Measurements from ENCODE around the gene ZNF740.
A peak's percentile ranks its signal among the peaks of the same experiment; 100 is the strongest.

The ZNF740 gene

GRCh38 chr12:53214221-53214620 lies 33.7 kb downstream of the ZNF740 start:
- no peak for DNase-seq (ENCODE audit: low read depth in 2 of 2)

DNA sequence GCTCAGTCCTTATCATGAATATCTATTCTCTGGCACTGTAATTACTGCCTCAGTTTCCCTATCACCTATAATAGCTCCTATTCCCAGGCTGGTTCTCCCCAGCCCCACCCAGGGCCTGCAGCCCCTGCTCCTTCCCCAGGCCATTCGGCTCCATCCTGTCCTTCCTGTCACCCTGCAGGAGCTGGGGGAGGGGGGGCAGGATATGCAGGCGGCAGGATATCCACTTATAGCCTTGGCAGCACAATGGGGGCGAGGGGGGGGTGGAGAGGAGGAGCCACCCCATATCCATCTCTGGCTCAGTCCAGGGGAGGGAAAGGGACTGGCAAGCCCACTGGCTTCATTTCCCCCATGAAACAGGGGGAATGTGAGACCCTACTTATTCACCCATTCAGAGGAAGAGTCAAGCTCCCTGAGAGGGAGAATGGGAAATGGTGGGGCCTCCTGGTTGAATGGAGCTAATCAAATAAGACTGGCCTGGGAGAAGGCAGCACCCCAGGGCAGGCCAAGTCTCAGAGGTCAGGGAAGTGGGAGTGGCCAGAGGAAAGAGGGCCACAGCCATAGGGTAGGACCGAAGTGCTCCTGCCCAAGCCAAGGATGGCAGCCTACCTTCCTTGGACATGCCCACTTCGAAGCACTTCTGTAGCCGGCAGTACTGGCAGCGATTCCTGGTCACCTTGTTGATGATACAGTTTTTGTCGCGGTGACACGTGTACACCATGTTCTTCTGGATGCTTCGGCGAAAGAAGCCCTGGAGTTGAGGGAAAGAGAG lies 34.3 kb downstream of the ZNF740 start:
- DNase-seq (ENCODE audit: low read depth in 2 of 2) = no peak

DNA sequence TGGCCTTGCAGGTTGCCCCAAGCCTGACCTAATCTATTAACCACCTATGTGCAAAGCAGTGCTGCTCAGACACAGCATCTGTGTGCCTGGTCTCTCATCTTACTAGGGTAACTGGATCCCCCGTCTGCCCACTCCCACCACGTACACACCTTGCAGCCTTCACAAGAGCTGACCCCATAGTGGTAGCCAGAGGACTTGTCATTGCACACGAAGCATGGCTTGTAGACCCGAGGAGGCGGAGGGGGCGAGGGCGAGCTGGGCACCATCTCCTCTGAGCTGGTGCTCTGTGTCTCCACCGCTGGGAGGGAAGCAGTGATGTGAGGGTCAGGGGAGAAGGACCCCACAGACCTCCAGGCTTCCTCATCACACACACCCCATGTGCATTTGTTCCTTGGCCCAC lies 35.0 kb downstream of the ZNF740 start:
- no peak for DNase-seq (ENCODE audit: low read depth in 2 of 2)

DNA sequence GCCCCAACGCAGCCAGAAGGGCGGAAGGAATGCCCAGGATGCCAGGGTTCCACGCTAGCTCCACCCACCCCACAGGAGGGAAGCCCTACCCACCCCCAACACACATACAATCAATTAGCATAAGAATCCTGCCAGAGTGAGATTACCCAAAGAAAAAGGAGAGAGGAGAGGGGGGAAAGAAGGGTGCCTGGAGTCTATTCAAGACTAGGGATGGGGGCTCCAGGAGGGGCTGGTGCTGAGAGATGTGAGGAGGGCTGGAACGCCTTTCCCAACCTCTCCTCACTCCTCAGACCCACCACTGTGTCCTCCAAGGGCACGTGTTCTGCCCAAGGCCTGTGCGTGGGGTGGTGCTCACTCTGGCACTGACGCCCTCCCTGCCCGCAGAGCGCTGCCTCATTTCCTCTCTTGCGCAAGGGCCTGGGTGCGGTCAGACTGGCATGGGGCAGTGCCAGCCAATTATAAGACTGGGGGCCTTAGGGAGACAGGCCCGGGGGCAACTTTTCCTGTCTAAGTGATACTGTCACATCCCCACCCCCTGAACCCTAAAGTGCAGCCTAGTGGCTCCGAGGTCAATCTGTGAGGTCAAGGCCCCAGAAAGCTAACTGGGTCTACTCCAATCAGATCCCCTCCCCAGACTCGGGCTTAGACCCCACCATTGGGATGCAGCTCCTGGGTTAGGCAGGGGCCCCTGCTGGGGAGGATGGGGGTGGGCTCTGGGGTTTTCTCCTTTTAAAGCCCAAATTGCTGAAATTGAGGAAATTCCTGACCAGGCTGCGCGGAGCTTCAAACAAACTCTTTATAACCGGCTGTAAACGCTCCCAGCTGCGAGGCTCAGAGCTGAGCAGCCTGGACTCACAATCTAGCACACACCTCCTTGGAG lies 36.8 kb downstream of the ZNF740 start:
- DNase-seq (ENCODE audit: low read depth in 2 of 2) = no peak

DNA sequence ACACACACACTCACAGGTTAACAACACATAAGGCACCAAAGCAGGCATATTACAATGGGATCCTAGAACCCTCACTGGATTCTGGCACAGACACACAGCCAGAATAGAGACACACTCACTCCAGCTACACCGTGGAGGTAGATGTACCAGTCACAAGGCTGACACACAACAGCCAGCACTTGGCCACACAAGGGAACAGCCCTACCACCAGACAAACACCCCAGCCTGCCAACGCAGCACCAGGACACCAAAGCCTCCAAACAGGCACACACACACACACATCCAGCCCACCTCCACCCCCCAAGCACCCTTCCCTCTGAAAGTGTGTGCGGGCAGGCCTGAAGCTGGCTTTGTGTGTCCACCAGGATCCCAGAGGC lies 37.4 kb downstream of the ZNF740 start:
- DNase-seq (ENCODE audit: low read depth in 2 of 2) = no peak

DNA sequence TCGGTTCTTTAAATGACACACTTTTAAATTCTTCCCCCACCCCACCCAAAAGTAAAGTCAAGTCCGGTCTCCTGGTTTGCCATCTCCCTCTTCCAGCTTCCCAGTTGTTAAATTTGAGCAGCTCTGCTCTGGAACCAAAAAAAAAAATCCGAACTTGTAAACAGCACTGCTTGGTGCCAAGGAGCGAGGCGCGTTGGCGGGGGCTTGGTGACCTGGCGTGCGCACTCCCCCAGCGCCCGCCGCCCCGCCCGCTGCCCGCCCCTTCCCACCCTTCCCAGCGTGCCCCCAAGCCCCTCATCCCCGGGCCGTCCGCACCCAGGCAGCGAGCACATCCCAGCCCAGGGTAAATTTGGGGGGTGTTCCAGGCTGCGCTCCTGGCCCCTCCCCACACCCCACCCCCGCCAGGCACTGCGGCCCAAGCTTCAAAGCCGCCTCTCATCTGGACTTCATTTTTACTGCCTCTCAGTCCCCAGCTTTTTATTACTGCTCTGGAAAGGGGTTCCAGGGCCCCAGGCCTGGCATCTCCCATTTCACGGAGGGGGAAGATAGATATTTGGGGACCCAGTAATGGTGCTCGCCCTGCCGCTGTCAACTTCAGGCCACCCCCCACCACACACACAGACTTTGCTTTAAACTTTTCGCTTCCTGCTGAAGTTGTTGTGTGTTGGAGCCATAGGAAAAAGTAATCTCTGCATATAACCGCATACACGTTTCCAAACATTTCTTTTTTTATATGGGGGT lies 38.2 kb downstream of the ZNF740 start:
- DNase-seq (ENCODE audit: low read depth in 2 of 2) = no peak

DNA sequence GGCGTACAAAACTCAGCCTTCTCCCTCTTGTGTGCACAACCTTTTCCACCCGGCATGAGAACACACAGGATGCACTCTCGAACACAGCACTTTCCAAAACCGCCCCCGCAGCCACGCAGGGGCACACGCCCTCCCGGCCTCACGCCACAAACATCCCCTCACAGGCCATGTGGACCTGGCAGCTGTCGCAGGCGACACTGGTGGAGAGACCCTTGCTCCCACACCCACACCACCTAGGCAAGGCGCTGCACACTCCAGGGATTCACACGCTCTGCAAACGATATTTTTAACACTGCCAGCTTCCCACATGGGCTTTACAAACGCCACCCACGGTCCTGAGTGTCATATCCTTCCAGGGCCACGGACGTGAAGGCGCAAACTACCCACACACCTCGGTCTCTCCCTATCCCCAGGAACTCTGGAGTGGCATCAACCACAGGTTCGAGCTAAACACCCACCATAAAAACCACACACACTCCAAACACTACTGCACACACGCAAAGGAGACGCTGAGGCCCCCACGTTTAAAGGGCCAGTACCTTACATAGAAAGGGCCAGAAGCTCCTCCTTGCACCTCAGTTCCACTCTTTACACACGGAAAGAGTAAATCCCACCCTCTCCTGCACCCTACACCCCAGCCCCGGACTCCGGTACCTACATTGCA lies 38.9 kb downstream of the ZNF740 start:
- DNase-seq (ENCODE audit: low read depth in 2 of 2) = peak; percentile 53 to 62

GRCh38 chr12:53219956-53220693 lies 39.6 kb downstream of the ZNF740 start:
- peak; percentile 53 to 60 for DNase-seq (ENCODE audit: low read depth in 2 of 2)

DNA sequence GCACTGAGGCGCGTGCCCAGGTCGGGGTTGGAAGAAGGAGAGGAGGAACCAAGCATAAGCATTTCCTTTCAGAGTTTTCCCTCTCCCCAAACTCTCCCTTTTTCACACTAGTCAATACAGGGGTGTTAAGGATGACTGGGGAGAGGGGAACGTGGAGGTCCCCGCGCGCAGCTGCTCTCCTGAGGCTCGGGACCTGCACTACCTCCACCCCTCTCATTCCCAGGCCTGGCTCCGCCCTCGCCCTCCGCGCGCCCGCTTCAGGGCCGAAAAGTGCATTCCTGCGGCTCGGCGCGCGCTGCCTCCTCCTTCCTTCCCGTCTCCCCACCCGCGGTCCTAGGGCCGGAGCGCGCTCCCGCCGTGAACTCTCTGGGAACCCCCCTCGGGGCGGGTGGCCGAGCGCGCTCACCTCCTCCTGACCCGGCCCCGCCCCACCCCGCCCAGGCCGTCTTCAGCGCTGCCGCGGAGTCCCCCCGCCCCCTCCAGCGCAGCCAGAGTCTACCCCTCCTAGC lies 40.2 kb downstream of the ZNF740 start:
- DNase-seq (ENCODE audit: low read depth in 2 of 2) = peak; percentile 61 to 76

GRCh38 chr12:53221203-53222080 lies 40.9 kb downstream of the ZNF740 start:
- DNase-seq (ENCODE audit: low read depth in 2 of 2) = no peak

- DNase-seq (ENCODE audit: low read depth in 2 of 2) = no peak
Measured at GRCh38 chr12:53222170-53222721, 41.7 kb downstream of the ZNF740 start.

GRCh38 chr12:53222806-53223261 lies 42.3 kb downstream of the ZNF740 start:
- no peak for DNase-seq (ENCODE audit: low read depth in 2 of 2)

DNA sequence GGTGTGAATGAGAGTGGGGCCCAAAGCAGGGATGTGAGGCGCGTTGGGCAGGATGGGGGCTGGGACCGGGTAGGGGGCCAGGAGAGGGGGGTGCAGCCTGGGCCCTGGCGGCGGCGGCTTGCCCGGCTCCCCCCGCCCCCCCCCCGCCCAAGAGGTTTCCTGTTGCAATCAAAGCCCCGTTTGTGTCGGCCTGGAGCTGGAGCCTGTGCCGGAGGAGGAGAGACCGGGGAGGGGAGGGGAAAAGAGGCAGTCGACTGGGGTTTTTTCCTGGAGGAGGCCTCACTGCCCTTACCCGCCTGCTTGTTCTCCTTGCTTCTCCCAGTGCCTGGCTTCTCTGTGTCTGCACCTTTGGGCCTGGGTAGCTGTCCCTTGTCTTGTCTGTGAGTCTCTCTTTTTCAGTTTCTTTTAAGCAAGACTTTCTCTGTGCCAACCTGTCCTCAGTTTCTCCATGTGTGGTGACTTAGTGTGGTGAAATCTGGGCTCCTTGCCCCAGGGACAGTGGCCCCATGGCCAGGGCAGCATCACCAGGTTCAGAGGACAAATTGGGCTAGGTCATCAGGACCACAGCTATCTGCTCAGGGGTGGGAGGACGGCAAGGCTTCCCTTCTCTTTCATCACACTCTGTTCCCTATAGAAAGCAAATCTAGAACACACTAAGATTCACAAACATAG lies 43.0 kb downstream of the ZNF740 start:
- no peak for DNase-seq (ENCODE audit: low read depth in 2 of 2)

DNA sequence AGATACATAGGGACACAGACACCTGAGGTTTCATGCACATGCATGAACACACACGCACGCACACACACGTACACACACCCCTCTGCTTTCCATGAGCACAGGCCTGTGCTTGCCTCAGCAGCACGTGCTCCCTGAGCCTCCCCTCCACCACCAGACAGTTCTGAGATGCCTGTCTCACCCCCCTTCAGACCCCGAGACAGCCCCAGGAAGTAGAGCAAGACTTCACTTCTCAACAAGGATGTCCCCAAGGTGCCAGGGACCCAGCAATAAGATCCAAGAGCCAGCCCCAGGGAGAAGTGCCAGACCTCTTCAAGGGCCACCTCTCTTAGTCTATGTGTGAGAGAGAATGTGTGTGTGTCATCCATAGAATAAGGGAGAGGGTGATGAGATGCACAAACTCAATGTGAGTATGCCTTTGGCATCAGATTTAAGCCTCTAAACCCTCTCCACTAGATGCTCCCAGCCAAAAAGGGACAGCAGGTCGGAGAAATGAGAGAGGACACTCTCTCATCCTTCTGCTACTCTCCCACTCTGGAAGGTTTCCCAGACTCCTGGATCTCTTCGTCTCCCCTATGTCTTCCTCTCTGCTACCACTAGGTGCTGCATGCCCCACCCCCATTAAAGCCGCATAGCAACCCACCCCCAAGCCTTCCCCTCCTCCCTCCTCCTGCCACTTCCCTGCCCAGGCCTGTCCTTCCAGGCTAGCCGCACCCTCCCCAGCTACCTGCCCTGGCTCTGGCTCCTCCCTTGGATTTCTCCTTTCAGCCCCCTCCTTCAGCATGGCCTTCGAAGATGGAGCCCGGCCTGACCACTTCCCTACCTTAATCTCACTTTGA lies 43.8 kb downstream of the ZNF740 start:
- DNase-seq (ENCODE audit: low read depth in 2 of 2) = no peak

- DNase-seq (ENCODE audit: low read depth in 2 of 2) = no peak
Measured at GRCh38 chr12:53224897-53225634, 44.5 kb downstream of the ZNF740 start.

DNA sequence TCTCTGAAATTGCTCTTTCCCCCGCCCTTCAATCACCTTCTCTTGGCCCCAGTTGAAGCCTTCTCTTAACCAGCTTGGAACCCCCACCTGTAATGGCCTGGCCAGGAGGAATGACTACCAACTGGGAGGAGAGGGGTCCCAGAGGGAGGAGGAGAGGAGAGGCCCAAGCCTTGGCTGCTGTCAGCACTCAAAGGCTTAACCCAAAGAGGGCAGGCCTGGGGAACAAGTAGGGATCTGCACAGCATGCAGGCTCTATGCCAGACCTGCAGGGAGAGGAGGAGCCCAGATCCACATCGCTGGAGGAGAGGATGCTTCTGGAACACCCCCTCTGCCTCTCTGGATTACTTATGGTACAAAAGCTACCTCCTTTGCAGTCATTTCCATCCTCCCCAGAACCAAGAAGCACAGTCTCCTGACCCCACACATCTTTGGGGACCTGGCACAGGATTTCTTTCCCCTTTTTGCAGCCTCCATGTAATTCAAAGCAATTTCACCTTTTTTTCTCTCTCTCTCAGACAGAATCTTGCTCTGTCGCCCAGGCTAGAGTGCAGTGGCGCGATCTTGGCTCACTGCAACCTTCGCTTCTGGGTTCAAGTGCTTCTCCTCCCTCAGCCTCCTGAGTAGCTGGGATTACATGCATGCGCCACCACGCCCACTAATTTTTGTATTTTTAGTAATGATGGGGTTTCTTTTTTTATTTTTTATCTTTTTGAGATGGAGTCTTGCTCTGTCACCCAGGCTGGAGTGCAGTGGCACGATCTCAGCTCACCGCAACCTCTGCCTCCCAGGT lies 45.3 kb downstream of the ZNF740 start:
- DNase-seq (ENCODE audit: low read depth in 2 of 2) = no peak

Measured in activated CD4-positive, alpha-beta T cell treated with anti-CD3 and anti-CD28 coated beads for 24 hours (primary cell).